Measurements from ENCODE around the gene YIF1B.
"Not testable (repeated sequence)": the region's sequence is repeated elsewhere in the genome, so short reads cannot be mapped to it uniquely, and the experiment has no call there.

Gene YIF1B

DNA sequence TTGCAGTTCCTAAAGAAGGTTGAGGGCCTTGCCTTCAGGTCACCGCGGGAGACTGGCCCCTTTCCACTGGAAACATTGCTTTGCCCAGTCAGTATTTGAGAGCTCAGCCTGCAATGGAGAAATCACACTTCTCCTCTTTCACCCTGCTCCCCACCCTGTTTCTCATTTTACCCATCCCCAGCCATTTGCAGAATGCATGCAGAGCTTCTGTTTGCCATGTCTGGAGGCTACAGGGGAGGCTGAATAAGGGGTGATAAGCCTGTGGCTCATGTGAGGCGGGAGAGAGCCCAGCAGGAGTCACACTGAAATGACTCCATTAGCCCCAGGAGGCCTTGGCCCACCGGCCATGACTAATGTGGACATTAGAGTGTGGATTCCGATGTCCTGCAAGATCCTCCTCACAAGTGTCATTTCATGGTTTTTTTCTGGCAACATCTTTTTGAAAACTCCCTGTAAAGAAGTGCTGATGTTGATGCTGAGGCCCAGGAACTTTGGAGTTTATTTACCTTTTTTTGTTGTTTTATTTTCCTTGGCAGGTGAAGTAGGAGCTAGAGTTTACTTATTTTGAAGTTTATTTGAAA, 45.1 kb downstream of the YIF1B start:
- DNase-seq, result peak; percentile 83

- DNase-seq, result peak; percentile 55
Observed at GRCh38 chr19:38268539-38268938, 47.2 kb downstream of the YIF1B start.

DNA sequence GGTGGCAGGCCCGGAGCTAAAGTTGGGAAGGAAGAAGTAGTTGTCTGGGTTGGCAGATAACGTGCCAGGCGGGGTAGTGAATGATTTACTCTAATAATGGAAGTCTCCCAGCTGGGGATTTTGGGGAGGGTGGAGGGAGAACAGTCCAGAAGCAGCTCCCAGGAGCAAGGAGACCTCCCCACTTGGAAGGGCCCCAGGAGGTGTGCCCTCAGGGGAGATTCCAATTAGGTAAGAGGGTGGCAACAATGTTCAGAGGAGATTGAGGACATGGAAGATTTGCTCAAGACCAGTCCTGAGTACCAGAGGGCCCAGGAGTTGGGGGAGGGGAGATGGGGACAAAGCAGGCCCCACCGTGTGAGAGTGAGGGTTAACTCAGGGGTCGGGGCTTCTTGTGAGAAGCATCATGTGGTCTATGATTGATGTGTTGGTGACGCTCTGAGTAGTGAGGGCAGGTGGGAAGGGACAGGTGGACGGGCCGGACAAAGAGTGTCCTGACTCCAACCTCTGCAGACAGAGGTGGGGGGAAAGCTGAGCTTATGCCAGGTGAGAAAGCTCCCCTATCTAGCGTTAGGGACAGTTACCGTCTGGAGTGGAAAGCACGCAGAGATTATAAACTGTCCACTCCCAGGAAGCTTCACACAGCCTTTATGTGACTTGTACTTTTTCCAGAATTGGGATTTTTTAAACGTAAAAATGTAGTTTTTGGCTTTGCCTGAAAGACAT, 47.8 kb downstream of the YIF1B start:
- DNase-seq, result no peak

DNA sequence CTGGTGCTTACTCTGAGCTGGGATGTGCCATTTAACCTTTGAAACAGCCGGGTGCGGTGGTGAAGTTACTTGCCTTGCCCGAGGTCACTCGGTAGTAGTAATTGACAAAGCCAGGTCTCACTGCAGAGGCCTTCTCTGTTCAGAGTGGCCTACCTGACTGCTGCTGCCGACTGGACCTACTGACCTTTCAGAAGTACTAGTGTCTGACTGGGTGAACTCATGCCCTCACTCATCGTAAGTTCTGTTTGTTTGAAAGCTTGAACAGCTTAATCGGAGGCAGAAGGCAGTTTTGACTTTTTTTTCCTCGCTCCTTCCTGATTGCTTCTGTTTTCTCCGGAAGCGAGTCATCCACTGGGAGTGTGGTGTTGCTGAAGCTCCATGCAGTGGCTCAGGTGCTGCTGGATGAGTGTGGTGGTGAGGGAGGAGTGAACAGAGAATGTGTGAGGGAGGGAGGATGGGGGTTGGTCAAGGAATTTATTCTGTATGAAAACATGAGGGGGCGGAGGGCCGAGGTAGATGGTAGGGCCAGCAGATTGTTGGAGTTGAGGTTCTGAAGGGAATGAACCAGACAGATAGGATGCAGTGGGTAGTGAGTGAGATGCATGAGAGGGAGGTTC, 48.7 kb downstream of the YIF1B start:
- DNase-seq, result peak; percentile 86

GRCh38 chr19:38265921-38266429, 49.8 kb downstream of the YIF1B start:
- DNase-seq, result no peak

GRCh38 chr19:38265213-38265861, 50.4 kb downstream of the YIF1B start:
- no peak for DNase-seq

DNA sequence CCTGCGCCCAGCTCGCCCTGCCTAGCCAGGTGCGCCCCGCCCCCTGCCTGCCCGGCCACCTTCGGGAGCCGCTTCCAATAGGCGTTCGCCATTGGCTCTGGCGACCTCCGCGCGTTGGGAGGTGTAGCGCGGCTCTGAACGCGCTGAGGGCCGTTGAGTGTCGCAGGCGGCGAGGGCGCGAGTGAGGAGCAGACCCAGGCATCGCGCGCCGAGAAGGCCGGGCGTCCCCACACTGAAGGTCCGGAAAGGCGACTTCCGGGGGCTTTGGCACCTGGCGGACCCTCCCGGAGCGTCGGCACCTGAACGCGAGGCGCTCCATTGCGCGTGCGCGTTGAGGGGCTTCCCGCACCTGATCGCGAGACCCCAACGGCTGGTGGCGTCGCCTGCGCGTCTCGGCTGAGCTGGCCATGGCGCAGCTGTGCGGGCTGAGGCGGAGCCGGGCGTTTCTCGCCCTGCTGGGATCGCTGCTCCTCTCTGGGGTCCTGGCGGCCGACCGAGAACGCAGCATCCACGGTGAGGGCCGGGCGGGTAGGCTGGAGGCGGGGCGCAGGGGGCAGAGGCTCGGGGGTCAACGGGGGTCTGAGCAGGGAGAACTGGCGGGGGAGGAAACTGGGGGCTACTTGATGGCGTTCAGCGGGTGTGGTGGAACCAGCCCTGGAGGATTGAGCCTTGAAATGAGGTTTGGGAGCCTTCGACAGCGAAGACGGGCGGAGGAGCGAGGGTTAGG, 51.1 kb downstream of the YIF1B start, which contains the start of gene SPINT2:
Gene SPINT2 (plus strand): TSS at position 88 of the 727 bp plus-strand sequence. CDS start 320 bp downstream, at position 408.
- DNase-seq, result peak; percentile 90

DNA sequence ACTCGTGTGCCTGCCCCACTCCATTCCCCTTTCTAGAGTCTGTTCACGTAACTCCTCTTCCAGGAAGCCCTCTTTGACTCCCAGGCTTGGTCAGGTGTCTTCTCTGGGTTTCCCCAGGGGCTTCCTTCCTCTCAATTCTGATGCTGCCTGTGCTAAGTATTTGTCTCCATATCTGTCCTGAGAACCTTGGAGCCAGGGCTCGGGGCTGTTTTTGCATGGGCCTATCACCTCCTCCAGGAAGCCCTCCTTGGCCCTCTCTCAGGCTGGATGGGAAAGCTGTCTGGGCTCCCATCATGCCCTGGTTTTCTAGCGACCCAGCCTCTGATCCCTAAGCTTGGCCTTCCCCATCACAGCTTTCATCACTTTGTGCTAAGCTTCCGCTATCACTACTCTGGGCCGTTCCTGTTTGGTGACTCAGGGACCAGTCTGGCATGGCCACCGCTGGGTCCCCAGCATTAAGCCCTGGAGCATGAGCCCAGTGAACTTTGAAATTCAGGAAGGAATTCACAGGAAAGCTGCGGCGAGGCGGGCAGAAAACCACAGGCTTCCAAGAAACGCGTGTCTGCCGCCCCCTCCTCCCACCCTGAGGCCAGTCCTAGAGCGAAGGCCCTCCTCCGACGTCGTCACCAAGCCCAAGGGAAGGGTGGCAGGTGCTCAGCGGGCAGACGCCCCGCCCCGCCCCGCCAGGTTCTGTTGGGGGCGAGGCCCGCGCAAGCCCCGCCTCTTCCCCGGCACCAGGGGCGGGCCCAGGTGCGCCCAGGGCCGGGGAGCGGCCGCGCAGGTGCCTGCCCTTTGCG, 51.9 kb downstream of the YIF1B start:
- peak; percentile 99 for DNase-seq

DNA sequence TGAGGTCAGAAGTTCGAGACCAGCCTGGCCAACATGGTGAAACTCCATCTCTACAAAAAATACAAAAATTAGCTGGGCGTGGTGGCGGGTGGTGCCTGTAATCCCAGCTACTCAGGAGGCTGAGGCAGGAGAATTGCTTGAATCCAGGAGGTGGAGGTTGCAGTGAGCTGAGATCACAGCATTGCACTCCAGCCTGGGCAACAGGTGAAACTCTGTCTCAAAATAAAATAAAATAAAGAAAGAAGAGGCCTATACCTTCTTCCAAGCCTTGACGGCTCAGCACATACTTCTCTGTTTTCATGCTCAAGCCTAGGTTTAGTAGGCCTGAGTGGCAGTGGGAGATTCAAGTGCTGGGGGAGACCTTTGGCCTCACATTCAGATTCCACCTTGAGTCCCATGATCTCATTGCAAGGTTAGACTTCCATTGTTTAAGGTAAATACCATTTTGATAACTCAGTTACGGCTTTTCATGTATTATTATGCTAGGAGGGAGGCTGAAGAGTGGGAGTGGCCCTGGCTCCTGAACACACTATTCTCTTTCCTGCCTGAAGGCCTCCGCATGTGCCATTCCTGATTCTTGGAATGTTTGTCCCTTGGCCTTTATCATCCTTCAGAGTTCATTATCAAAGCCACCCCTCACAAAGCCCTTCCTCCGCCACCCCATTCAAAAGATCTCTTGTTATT, 53.0 kb downstream of the YIF1B start:
- no peak for DNase-seq

DNA sequence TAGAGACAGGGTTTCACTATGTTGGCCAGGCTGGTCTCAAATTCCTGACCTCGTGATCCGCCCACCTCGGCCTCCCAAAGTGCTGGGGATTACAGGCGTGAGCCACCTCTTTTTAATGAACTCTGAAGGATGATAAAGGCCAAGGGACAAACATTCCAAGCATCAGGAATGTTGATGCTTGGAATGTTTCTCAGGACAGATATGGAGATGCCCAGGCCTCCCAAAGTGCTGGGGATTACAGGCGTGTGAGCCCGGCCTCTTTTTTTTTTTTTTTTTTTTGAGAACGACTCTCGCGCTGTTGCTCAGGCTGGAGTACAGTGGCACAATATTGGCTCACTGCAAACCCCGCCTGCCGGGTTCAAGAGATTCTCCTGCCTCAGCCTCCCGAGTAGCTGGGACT, 53.8 kb downstream of the YIF1B start:
- not testable (repeated sequence) for DNase-seq

- DNase-seq, result no peak
Observed at GRCh38 chr19:38255383-38256014, 60.2 kb downstream of the YIF1B start.

DNA sequence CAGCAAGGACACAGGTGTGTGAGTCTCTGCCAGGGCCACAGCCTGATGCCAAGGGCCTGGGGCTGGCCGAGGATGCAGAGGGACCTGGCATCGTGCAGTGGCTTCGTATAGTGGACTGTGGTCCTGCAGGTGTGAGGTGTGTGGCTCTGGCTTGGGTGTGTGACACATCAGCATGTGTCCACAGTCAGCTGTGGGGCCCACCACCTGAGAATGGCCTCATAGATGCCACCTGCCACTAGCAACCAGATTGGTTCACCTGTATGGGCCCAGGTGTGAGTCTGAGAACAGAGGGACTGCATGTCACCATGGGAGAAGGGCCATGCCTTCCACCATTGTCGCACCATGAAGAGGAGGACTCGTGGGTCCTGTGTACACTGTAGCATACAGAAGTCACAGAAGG, 62.0 kb downstream of the YIF1B start:
- DNase-seq, result no peak

All from islet precursor cell (in vitro differentiated cells).